OCI-LY1 (cell line): ENCODE measurements around the gene TEDC1.

Source experiments
- EZH2 ChIP-seq: fragments of 200-600 bp; sonication (generic), shearing (Covaris generic); IDR thresholded peaks from 2 replicates; pipeline ENCODE4 v1.8.0; 2017; ENCODE audit warnings: borderline replicate concordance, mixed run types, mild to moderate bottlenecking, antibody characterized with exemption, low read length, moderate library complexity, mixed read lengths
- TF ChIP-seq, protein P1 (sequence below): fragments of 200-600 bp; sonication (generic), shearing (Covaris generic); IDR thresholded peaks from 2 replicates; pipeline ENCODE4 v1.5.1; 2017; ENCODE audit warnings: mild to moderate bottlenecking, antibody characterized with exemption, low read length, moderate library complexity, mixed read lengths

DNA sequence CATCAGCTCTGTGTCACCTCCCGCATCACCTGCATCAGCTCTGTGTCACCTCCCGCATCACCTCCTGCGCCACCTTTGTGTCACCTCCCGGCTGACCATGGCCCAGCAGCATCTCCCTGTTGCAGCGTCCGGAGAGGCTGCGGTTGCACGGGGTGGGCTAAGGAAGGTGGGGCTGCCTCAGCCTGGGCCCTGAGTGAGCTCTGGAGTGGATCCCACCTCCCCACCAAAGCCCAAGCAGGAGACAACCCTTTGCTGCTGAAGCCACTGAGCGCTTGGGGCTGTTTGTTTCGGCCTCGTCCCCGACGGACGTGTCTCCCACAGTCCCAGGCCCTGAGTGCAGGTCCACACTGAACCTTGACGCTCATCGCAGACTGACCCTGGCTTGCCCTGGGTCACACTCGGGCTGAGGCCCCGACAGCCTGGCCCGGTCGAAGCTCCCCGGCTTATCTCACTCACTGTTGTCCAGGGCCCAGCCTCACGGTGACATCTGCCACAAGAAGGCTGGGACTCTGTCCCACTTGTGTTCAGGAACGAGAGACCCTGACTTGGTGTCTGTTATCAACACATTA, 47.5 kb downstream of the TEDC1 start:
- TF ChIP-seq, protein P1, sequence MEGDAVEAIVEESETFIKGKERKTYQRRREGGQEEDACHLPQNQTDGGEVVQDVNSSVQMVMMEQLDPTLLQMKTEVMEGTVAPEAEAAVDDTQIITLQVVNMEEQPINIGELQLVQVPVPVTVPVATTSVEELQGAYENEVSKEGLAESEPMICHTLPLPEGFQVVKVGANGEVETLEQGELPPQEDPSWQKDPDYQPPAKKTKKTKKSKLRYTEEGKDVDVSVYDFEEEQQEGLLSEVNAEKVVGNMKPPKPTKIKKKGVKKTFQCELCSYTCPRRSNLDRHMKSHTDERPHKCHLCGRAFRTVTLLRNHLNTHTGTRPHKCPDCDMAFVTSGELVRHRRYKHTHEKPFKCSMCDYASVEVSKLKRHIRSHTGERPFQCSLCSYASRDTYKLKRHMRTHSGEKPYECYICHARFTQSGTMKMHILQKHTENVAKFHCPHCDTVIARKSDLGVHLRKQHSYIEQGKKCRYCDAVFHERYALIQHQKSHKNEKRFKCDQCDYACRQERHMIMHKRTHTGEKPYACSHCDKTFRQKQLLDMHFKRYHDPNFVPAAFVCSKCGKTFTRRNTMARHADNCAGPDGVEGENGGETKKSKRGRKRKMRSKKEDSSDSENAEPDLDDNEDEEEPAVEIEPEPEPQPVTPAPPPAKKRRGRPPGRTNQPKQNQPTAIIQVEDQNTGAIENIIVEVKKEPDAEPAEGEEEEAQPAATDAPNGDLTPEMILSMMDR, result no peak
- TF ChIP-seq EZH2, result no peak
